Activated CD4-positive, CD25-positive, alpha-beta regulatory T cell treated with anti-CD3 and anti-CD28 coated beads, Interleukin-2, amount 50 U/mL, for 24 hours (primary cell): ENCODE data around the gene ZNF892.
"Not testable (repeated sequence)": the region's sequence is repeated elsewhere in the genome, so short reads cannot be mapped to it uniquely, and the experiment has no call there.

Experiments used
- ATAC-seq, 2 donors: fragments of 150-1000 bp; cut with Tn5 transposase; one replicate each; pipeline ENCODE4 v1.10.0; 2021; ENCODE audit warnings: mild to moderate bottlenecking in 1 of 2, moderate library complexity in 1 of 2

The ZNF892 gene

GRCh38 chr2:95207111-95207961 lies at the start of gene ZNF892:
Gene ZNF892, plus strand, starts transcription at chr2:95207521. Its CDS starts 295 bp downstream, at chr2:95207816.
- ATAC-seq, result peak; percentile 98

- ATAC-seq, result no peak
Observed at GRCh38 chr2:95158441-95158840, 48.9 kb upstream of the ZNF892 start.

GRCh38 chr2:95158891-95159619 lies 48.3 kb upstream of the ZNF892 start:
- ATAC-seq, result peak; percentile 66 to 75

- peak; percentile 89 to 90 for ATAC-seq
Observed at GRCh38 chr2:95159690-95160449, 47.5 kb upstream of the ZNF892 start, which contains the start of gene ZNF514. Gene ZNF514, minus strand, starts transcription at chr2:95159848. Its CDS starts 6,595 bp downstream, at chr2:95153253.

GRCh38 chr2:95165030-95165370 lies 42.3 kb upstream of the ZNF892 start:
- peak; percentile 1 to 11 for ATAC-seq

GRCh38 chr2:95165371-95166064 lies 41.8 kb upstream of the ZNF892 start, which contains the start of gene ZNF2:
Gene ZNF2, plus strand, starts transcription at chr2:95165809. Its CDS starts 10,418 bp downstream, at chr2:95176227.
- ATAC-seq, result peak; percentile 94 to 95

GRCh38 chr2:95166065-95166763 lies 41.1 kb upstream of the ZNF892 start:
- ATAC-seq, result peak in 1 of 2 donors; percentile 5

GRCh38 chr2:95171902-95172301 lies 35.4 kb upstream of the ZNF892 start:
- ATAC-seq, result no peak

GRCh38 chr2:95174031-95174542 lies 33.2 kb upstream of the ZNF892 start:
- ATAC-seq, result no peak

GRCh38 chr2:95179451-95179850 lies 27.9 kb upstream of the ZNF892 start:
- no peak for ATAC-seq

- no peak for ATAC-seq
Observed at GRCh38 chr2:95181774-95182173, 25.5 kb upstream of the ZNF892 start.

- no peak for ATAC-seq
Observed at GRCh38 chr2:95185197-95185596, 22.1 kb upstream of the ZNF892 start.

- no peak for ATAC-seq
Observed at GRCh38 chr2:95185973-95186372, 21.3 kb upstream of the ZNF892 start.

GRCh38 chr2:95192956-95193355 lies 14.4 kb upstream of the ZNF892 start:
- not testable (repeated sequence) for ATAC-seq

GRCh38 chr2:95203911-95204310 lies 3.4 kb upstream of the ZNF892 start:
- ATAC-seq, result no peak

GRCh38 chr2:95204396-95204795 lies 2.9 kb upstream of the ZNF892 start:
- ATAC-seq, result no peak

- no peak for ATAC-seq
Observed at GRCh38 chr2:95206096-95206495, 1.2 kb upstream of the ZNF892 start.

- no peak for ATAC-seq
Observed at GRCh38 chr2:95208106-95208505, 785 bp downstream of the ZNF892 start.

GRCh38 chr2:95215018-95215612 lies 7.8 kb downstream of the ZNF892 start:
- no peak for ATAC-seq

GRCh38 chr2:95220449-95220848 lies 13.1 kb downstream of the ZNF892 start:
- no peak for ATAC-seq

GRCh38 chr2:95225658-95226057 lies 18.3 kb downstream of the ZNF892 start:
- ATAC-seq, result no peak
